Activated CD8-positive, alpha-beta memory T cell treated with anti-CD3 and anti-CD28 coated beads, Interleukin-2, amount 50 U/mL, for 24 hours (primary cell): ENCODE measurements around the gene GRAMD4.

Experiments used
- DNase-seq: peaks from one replicate; pipeline ENCODE4 v3.0.0-alpha.2; 2020; ENCODE audit errors: extremely low read depth

GRAMD4 gene

DNA sequence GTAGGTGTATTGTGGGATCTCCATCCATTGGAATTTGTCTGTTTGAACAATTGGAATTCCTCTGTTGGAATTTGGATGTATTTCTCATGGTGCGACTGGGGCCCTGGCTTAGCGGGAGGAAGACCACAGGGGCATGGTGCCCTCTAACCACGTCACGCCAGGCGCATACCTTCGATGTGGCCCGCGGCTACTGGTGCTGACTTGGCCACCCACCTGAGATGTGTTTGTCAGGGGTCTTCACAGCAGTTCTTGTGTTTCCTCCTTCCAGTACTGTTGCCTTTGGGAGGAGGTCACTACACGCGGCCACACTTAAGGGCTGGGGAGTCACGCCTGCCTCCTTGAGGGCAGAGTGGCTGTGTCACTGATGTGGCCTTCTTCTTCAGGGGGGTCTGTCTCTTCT is 36.6 kb upstream of the GRAMD4 start:
- DNase-seq = no peak

DNA sequence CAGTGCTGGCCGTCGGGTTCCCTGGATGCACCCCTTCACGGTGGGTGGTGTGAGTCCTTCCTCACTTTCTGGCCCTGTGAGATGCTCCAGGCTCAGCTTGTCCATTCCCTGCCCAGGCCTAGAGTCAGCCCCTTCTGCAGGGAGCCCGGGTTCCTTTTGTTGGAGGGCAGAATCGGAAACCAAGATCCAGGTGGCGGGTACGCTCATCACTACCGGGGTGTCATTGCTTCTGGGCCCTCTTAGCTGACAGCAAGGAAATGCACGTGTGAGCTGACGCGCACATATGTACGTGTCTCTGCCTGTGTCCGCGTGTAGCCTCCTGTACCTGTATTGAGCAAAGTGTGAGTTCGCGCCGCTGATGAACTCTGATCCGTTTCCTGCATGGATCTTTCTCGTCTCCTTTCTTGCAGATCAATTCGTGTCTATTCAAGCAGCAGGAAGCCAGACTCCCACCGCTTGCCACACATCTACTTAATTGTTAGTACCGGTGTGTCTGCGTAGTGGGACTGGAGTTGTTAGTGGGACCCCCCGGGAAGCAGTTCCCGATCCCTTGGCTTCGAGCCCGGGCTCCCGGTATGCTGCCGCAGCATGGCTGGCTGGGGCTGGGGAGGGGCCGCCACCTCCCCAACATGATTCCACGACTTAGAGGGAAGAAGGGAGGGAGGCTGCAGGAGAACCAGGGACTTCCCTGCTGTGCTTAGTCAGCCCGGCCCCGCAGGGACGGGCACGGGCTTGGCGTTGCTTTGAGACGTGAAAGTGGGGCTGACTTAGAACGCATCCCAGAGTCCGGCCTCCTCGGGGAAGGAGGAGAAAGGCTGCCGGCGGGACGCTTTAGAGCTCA is 35.9 kb upstream of the GRAMD4 start:
- no peak for DNase-seq

DNA sequence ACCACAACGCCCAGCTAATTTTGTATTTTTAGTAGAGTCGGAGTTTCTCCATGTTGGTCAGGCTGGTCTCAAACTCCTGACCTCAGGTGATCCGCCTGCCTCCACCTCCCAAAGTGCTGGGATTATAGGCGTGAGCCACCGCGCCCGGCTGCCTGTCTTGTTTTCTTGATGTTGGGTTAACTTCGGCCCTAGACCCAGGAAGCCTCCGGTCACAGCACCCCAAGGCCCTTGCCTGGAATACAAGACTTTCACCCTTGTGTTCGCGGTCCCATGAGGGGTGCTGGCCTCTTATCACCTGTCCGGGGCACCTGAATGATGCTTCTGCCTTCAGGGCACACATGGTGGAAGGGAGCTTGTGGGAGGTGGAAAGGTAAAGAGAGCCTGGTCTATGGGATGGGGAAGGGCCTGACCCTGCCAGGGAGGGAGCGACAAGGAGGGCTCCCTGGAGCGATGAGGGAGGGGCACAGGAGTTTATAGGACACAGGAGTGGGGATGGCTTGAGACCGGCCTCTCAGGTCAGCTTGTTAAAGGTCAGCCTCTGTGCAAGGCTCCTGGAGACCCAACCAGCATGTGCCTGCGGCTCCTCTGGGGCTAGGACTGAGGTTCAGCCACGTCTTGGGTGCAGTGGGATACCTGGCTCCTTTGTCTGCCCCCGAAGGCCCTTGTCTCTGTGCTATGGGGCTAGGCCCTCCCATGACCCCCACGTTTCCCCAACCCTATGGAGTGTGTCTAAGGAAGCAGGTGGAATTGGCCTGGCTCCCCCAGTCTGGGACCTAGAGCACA is 34.7 kb upstream of the GRAMD4 start:
- no peak for DNase-seq

DNA sequence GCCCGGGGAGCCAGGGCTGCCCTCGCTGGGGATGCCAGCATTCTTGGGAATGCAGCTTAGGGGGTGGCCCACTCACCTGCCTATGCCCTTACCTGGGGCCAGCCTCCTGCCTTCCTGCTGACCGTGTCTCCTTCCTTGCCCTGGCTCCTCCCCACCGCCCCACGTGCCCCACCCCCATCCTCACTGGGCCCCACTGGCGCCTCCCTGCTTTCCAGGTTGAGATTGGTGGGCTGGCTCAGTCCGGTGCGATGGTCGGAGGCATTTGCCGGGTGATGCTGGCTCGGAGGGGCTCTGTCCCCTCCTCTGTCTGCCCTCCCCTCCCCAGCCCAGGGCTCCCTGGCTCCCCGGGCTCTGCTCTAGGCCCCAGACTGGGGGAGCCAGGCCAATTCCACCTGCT is 34.1 kb upstream of the GRAMD4 start:
- no peak for DNase-seq

DNA sequence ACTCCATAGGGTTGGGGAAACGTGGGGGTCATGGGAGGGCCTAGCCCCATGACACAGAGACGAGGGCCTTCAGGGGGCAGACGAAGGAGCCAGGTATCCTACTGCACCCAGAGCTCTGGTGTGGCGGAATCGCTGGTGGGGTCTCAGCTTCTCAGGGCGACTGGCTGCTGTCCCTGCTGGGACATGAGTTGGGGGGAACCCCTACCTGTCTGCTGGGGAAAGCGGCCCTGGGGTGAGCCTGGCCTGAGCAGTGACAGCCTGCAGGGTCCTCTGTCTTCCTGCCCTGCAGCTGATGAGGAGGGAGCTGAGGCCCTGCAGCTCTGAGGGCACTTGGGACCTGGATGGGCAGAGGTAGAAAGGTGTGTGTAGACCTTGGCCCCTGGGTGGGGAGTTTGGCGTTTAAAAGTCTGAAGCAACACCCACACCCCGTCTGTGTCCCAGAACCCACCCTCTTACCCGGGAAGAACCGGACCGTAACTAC is 33.6 kb upstream of the GRAMD4 start:
- DNase-seq = no peak

DNA sequence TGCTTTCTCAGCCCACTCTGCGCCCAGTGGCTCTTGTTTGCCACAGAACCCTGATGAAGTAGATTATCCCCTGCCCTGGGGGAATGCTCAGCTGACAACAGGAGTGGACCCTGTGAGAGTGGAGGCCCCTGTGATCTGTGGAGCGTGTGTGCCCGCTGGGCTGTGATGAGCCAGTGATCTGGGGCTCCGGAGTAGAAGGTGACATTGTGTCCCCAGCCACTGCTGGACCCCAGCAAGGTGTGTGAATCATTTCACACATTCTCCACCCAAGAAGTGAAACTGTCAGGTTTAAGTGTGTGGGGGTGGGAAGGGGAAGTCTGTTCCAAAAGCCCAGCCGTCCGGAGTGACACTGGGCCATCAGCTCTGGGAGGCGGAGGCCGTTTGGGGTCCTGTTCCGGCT is 33.1 kb upstream of the GRAMD4 start:
- no peak for DNase-seq

DNA sequence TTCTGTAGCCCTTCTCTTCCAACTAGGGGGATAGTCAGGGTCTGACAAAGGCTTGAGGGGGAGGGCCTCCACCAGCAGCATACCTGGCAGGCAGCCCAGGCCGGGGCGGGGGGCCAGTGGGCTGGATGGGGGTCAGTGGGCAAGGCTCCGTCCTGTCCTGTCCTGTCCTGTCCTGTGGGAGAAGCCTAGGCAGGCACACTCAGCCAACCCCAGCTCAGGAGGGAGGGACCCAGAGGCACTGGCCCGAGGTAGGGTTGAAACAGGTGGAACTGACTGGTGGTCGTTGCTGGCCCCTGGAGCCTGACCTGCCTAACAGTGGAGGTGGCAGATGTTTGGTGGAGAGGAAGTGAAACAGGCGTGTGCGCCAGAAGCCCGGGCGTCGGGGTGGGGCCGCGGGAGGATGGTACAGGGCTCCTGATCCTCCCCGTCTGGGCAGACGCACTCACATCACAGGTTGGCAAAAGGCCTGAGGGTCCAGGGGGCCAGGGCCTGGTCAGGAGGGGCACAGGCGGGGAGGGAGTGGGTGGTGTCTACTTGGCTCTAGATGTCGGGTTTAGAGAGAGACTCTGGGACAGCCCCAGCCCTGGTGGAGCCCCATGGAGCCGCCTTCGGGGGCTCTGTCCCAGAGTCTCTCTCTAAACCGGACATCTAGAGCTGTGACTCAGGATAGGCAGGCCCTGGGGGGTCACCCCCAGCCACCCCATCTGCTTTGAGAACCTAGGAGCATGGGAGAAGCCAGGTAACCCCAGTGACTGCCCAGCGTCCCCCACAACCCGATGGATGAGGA is 32.5 kb upstream of the GRAMD4 start:
- DNase-seq = no peak

DNA sequence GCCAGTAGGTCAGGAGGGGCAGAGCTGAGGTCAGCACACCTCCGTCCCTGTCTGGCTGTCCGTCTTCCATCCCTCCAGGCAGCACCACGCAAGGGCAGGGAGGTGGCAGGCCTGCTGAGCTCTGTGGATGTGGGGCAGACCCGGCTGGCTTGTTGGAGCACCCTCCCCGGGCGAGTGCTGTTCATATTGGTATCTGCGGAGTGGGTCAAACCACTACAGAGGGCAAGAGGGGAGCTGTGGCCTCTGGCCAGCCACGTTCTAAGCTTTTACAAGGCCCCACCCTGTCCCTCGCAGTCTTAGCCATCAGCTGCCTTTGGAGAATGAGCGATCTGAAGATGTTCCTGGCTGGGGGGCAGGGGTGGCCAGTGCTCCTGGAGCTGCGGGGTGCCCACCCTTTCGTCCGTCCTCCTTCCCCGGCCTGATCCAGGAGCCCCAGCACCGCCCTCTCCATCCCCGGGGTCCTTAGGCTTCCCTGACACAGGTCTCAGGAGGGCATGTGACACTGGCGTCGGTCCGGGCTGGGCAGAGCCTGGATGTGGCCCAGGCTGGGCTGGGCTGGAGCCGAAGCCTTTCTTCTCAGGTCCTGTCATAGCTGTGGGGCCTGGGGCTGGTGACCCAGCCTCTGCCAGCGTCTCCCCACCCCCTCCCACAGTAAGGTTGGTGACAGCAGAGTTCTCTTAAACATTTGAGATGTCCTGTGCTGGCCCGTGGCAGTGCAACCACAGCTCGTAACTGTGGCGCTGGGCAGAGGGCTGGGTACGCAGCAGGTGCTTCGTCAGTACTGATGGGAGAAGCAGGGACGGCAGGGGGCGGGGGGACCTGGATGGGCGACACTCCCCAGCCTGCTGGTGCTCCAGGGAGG is 31.7 kb upstream of the GRAMD4 start:
- DNase-seq = no peak

DNA sequence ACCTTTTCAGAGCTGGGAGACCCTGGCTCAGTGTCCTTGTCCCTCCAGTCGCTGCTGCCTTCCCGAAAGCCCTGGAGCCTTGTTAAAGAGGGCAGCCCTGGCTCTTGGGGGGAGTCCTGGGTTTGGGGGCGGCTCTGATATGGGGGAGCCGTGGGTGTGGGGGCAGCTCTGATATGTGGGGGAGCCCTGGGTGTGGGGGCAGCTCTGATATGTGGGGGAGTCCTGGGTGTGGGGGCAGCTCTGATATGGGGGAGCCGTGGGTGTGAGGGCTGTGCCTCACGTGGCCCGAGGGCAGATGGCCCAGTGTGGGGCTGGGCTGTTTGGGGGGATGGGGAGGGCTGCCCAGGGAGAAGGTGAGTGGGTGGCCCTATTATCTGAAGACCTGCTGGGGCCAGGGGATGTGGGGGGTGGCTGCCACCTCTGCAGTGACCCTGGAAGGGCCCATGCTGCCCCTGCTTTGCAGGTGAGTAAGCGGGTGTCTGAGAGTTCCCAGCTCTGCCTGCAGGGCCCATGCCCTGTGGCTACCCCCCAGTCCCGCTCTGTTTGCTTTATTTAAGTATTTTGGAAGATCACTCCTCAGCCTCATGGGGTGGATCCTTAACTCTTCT is 30.9 kb upstream of the GRAMD4 start:
- DNase-seq = no peak

DNA sequence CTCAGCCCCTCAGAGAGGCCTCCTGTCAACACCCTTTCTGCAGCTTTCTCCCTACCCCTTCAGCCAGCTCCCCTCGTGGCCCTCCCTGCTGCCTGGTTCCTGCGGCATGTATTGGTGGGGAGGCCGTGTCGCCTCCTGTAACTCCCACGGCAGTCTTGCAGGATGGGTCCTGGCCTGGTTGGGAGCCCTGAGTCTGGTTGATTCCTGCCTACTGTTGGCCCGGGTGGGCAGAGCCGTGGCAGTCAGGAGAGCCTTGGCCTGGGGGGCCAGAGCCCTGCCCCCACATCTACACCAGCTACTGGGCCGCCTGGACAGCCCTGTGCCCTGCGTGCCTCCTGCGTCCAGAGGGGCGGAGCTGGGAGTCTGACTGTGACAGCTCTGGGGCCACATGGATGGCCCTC is 30.3 kb upstream of the GRAMD4 start:
- no peak for DNase-seq

DNA sequence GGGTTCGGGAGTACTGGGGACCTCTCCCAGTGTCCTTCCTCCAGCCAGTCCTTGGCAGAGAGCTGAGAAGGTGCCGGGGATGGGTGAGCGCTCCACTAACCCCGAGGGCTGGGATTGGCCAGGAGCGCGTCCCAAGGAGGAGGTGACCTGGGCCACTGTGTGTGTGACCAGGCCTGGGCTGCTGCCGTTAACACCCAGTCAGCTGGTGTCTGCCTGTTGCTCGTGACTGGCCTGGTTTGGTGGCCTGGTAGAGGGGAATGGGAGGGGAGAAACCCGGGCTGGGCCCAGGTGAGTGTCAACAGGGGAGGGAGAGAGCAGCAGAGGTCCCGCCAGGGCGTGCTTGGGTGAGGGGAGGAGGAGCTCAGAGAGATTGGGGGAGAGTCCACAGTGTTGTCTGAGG is 29.9 kb upstream of the GRAMD4 start:
- no peak for DNase-seq

DNA sequence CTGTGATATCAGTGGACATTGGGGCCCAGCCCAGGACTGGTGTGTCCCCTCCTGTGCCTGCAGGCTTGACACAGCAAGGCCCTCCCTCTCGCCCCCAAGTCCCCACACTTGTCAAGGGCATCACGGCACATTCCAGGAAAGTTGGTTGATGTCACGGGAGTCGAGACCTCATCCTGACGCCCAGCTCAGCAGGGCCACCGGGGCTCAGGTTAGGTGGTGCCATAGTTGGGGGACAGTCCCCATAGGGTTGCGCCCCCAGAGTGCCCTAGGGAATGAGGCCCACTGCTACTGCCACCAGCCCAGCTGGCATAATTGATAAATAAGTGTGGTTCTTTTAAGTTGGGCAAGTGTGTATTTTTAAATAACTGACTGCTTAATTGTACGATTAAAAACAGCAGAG is 28.3 kb upstream of the GRAMD4 start:
- DNase-seq = no peak

DNA sequence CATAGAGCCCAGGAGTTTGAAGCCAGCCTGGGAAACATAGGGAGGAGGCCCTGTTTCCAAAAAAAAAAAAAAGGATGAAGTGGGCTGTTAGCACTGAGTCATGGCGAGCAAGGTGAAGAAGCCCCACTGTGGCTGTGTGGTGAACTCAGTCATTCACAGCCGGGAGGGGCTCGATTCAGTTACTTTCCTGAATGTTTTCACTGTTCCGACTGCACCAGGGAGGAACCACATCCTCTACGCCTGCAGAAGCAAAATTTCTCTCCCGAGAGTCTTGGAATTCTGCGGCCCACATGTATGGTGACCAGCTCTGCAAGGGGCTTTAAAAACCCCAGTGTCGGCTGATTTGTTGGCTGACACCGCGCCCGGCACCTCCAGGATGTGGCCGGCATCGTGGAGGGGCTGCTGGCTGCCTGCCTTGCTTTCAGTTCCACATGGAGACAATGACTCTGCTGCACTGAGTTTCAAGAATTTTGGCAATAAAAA is 27.8 kb upstream of the GRAMD4 start:
- DNase-seq = no peak

DNA sequence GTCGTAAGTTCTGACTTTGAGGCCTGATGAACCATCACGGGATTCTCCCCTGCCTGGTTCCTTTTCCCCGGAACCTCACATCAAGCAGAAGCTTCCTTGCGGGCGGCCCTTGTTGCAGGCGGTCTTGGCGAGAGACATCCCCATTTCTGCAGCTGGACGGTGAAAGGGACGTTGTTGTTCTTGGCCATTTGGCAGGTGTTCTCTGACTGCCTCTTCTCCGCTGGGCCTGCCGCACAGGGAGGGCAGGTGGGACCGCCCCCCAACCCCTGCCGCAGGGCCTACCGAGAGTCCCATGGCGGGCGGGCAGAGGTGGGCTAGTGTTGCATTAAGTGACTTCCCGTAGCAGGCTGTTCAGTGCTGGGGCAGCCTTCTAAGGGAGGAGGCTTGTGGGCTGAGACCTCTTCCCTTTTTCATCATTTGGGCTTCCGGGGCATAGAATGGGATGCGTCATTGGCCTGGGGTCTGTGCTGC is 26.9 kb upstream of the GRAMD4 start:
- no peak for DNase-seq

DNA sequence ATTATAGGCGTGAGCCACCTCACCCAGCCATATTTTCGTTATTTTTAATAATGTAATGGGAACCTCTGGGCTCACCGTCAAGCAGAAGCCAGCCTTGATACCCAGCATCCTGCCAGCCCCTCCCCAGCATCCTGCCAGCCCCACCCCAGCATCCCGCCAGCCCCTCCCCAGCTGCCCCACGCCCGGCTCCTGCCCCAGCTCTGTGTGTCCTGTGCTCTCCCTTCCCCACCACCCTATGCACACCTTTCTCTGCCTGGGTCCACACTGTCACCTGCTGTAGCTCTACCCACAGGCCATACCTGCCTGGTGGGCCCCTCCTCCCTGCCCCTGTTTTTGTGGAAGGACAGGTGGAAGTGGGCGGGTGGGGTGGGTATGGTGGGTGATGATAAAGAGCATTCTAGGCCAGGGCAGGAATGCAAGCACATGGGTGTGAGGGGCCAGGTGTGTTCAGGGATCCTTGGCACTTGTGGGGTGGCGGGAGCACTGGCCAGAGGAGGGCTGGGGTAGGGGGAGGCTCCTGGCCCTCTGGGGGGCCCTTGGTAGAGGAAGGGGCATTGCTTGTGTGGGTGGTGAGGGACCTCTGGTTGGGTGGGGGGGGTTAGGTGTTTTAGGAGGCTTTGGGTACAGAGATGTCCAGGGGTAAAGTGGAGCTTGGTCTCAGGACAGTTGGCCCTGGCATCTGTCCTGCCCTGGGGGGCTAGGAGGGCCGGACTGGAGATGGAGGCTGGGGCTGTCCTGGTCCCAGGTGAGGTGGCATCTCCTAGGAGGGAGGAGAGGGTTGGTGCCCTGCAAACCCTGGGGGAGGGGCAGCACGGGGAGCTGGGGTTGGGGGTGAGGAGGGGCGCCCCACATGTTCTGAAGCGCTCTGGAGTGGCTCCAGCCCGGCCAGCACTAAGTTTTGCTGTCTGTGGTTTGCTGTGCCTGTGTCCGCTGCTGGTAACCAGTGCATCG is 25.9 kb upstream of the GRAMD4 start:
- no peak for DNase-seq

DNA sequence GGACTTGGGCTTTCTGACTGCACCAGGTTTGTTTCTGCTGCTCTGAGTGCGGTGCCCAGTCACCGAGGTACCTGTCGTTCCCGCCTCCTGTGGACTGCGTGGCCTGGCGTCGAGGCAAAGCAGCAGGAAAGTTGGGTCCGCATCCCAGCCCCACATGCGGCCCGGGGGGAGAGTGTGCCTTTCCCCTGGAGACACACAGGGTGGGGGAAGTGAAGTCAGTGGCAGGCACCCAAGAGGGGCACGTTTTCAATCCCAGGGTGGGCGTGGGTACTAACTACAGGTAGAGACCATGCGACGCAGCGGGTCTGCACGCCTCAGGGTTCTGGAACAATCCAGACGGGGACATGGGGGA is 25.3 kb upstream of the GRAMD4 start:
- DNase-seq = no peak

DNA sequence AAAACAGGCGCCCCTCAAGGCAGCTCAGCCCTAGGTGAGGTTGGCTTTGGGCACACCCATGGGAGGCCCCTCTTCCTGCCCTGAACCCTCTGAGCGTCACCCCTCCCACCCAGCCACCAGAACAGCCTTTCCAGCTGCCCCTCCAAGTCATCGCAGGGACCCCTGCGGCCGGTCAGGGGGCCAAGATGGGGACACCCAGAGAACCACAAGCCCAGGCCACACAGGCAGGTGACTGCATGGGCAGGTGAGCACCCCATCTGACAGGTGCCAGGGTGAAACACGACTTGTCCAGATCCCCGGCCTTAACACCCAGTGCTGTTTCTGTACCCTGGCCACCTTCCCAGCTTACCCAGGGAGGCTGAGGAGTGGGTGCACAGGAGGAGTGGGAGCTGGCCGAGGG is 24.6 kb upstream of the GRAMD4 start:
- DNase-seq = no peak

DNA sequence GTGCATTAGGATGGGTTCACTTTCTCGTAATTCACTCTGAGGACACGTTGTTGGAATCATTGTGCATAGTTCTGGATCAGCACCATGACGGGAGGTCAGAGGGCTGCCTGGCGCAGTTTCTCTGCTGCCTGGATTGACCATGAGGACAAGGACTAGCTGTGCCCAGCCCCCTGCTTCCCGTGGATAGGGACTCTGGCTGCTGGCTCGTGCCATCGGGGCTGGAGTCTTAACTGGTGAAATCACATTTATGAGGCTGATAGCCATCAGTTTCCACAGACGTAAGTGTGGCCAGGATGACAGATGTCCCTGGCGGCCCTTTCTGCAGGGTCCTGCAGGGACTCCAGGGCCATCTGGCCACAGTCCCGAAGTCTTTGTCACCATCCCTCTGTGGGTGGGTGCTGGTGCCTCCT is 24.1 kb upstream of the GRAMD4 start:
- DNase-seq = no peak

DNA sequence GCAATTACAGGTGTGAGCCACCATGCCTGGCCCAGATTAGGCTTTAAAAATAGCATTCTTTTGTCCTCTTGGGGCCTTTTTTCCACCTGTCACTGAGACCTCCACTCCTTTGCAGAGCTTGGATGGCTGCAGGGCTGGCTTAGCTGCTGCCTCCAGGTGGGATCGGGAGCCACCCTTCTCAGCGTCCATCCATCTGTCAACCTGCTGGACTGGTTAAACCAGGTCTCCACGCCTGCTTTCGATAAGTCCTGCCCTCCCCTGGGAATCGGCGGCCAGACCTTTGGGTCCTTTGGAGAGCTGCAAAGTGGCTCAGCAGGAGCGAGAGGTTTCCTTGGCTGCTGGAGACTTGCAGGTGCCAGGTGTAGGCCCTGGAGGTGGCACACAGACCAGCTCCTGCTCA is 23.4 kb upstream of the GRAMD4 start:
- no peak for DNase-seq

DNA sequence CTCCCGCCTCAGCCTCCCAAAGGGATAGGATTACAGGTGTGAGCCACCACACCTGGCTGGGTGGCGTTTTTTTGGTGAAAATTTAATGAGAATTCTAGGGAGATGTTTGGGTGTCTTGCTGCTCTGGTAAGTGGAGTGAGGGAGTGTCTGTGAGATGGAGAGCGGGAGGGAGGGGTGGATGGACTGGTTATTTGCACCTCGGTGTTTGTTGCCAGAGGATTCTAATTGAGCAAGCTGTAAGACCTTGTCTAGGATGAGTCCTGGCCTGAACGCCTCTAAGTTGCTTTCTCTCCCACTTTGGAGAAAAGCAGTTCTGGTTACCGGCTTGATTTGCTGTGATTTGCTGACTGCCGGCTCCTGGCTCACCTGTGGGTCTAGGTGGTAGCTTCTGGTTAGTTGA is 22.0 kb upstream of the GRAMD4 start:
- DNase-seq = no peak
